Common myeloid progenitor, CD34-positive (primary cell): ENCODE measurements around the gene IL12B.

Experiments used
- CTCF ChIA-PET: fragments of 350-600 bp; sonication (Branson Sonifier 250); formaldehyde crosslinking; loops from one replicate; lab custom pipeline; 2021; ENCODE audit warnings: antibody characterized with exemption; lab: Charles Lee
- POLR2A ChIA-PET: fragments of 350-600 bp; sonication (Branson Sonifier 250); formaldehyde crosslinking; loops from one replicate; lab custom pipeline; 2021; ENCODE audit warnings: antibody characterized with exemption; lab: Charles Lee
- DNase-seq, 3 donors: peaks; one replicate each; pipeline versions ENCODE4 v3.0.0 to v3.0.0-alpha.2; 2013
- H3K27ac ChIP-seq, 2 experiments: 1 replicate in 1 of 2; 2 replicates in 1 of 2; pipeline ENCODE4 v1.7.0; 2013; ENCODE audit warnings: inconsistent platforms in 2 of 2, low read length in 2 of 2, mild to moderate bottlenecking in 2 of 2, low read depth in 1 of 2, moderate library complexity in 1 of 2; ENCODE audit not compliant: severe bottlenecking in 2 of 2, insufficient read depth in 1 of 2, poor library complexity in 1 of 2
- H3K27me3 ChIP-seq, 5 experiments: replicated peaks in 2 of 5; 1 replicate in 3 of 5; 2 replicates in 2 of 5; pipeline versions ENCODE4 v1.6.1 to v1.7.0; 2013; ENCODE audit warnings: low read length in 4 of 5, mild to moderate bottlenecking in 2 of 5, moderate library complexity in 2 of 5, inconsistent platforms in 1 of 5; ENCODE audit not compliant: insufficient read depth in 5 of 5, control insufficient read depth in 4 of 5
- H3K36me3 ChIP-seq, 4 experiments: 1 replicate in 2 of 4; 2 replicates in 2 of 4; pipeline versions ENCODE4 v1.6.1 to v1.7.0; 2013; ENCODE audit warnings: low read length in 3 of 4, control low read depth in 1 of 4, mild to moderate bottlenecking in 1 of 4; ENCODE audit not compliant: control insufficient read depth in 4 of 4, insufficient read depth in 4 of 4
- H3K4me1 ChIP-seq, 4 experiments: 1 replicate in 3 of 4; 2 replicates in 1 of 4; pipeline versions ENCODE4 v1.6.1 to v1.7.1; 2013; ENCODE audit warnings: low read length in 3 of 4, mild to moderate bottlenecking in 3 of 4, control low read depth in 1 of 4, inconsistent platforms in 1 of 4, moderate library complexity in 1 of 4; ENCODE audit not compliant: control insufficient read depth in 4 of 4, insufficient read depth in 4 of 4; ENCODE audit errors: control extremely low read depth in 1 of 4
- H3K4me3 ChIP-seq, 7 experiments: 1 replicate in 4 of 7; 2 replicates in 3 of 7; pipeline versions ENCODE4 v1.5.1 to v1.7.0; 2013; ENCODE audit warnings: mild to moderate bottlenecking in 7 of 7, low read length in 6 of 7, moderate library complexity in 6 of 7, inconsistent platforms in 2 of 7, low read depth in 2 of 7, control low read depth in 1 of 7; ENCODE audit not compliant: insufficient read depth in 4 of 7, control insufficient read depth in 1 of 7; ENCODE audit errors: extremely low read depth in 1 of 7
- H3K9me3 ChIP-seq, 5 experiments: 1 replicate in 4 of 5; 2 replicates in 1 of 5; pipeline versions ENCODE4 v1.6.1 to v1.7.1; 2013; ENCODE audit warnings: low read length in 4 of 5, mild to moderate bottlenecking in 2 of 5, inconsistent platforms in 1 of 5, low read depth in 1 of 5, moderate library complexity in 1 of 5; ENCODE audit not compliant: control insufficient read depth in 4 of 5, insufficient read depth in 2 of 5; ENCODE audit errors: control extremely low read depth in 1 of 5
- WGBS: methylation state at CpG from one replicate; pipeline ENCODE4 v1.1.5; 2013; ENCODE audit not compliant: insufficient coverage; 5-methylcytosine and 5-hydroxymethylcytosine counted together

Gene IL12B

DNA sequence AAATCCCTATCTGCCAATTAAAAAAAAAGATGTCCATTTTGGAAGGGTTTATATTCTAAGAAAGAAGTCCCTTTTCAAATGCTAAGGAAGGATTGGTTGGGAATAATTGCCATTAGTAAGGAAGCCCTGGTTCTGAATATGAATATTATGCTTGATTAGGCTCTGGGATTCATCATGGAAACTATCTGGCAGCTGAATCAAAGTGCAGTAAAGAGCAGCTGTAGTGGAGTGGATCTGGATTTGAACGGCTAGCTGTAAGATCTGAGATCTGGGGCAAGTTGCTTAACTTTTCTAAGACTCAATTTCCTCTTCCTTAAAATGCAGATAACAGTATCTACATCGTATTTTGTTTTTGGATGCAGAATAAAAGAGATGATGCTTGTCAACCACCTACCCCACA, 10.5 kb downstream of the IL12B start:
- Histone ChIP-seq H3K9me3 (no peaks in the 10 kb centered on the region), H3K4me3 (no peak overlapping the region), H3K36me3 (no peaks in the 10 kb centered on the region), H3K27me3 (no peaks in the 10 kb centered on the region), H3K4me1 (no peaks in the 10 kb centered on the region), H3K27ac (no peak overlapping the region)
- ChIA-PET CTCF (interaction anchor here (1.1 to 6.6 kb wide), 4 partner anchors 16 to 595 kb away, joined by 3 to 48 read pairs (median 4); no protein-coding TSS in a partner anchor), POLR2A (interaction anchor here (1.0 kb wide), 1 partner anchor 75 kb away, joined by 3 read pairs; no protein-coding TSS in a partner anchor)
- WGBS, result no CpG with 5 or more reads among the region's 2 CpGs
- no peak for DNase-seq

DNA sequence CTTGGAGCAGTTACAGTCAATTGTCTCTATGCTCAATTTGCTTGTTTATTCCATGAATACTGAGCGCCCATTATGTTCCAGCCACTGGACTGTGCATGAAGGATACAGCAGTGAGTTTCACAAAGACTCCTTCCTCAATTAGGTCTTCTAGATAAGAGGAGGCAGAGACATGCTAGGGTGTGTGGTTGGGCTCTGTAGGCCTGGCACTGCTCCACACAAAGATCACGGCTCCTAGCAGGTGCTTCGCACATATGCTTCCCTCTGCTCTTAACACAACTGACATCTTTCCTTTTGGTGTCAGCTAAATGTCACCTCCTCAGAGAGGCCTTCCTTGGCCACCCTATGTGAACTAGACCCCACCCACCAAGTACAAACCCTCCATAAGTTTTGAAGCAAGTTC, 10.9 kb downstream of the IL12B start:
- Histone ChIP-seq H3K36me3 (no peaks in the 10 kb centered on the region), H3K9me3 (no peaks in the 10 kb centered on the region), H3K27me3 (no peaks in the 10 kb centered on the region), H3K4me1 (no peaks in the 10 kb centered on the region), H3K4me3 (no peak overlapping the region), H3K27ac (no peak overlapping the region)
- 62% methylated on average over 3 of the region's 3 CpGs for WGBS
- ChIA-PET POLR2A (interaction anchor here (0.5 to 1.0 kb wide), 2 partner anchors 13 to 75 kb away, joined by 3 read pairs; no protein-coding TSS in a partner anchor), CTCF (interaction anchor here (1.1 to 6.6 kb wide), 4 partner anchors 16 to 632 kb away, joined by 3 to 48 read pairs (median 4); no protein-coding TSS in a partner anchor)
- peak in 2 of 3 donors; percentile 30 to 46 for DNase-seq

DNA sequence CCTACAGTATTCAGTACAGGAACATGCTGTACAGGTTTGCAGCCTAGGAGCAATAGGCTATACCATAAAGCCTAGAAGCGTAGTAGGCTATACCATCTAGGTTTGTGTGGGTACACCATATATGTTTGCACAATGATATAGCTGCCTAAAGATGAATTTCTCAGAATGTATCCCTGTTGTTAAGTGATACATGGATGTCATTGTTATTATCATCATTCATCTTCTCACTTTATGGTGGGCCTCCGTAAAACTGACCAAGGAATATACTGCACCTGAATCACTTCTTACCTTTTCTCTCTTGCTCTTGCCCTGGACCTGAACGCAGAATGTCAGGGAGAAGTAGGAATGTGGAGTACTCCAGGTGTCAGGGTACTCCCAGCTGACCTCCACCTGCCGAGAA, 11.8 kb downstream of the IL12B start:
- DNase-seq, result no peak
- Histone ChIP-seq H3K4me3 (no peak overlapping the region), H3K27me3 (no peaks in the 10 kb centered on the region), H3K36me3 (no peaks in the 10 kb centered on the region), H3K27ac (no peak overlapping the region), H3K9me3 (no peaks in the 10 kb centered on the region), H3K4me1 (no peaks in the 10 kb centered on the region)
- WGBS, result 100% methylated on average over 2 of the region's 4 CpGs
- POLR2A ChIA-PET, result no interaction called here
- CTCF ChIA-PET, result interaction anchor here (0.7 to 6.6 kb wide), 7 partner anchors 8 to 633 kb away, joined by 3 to 48 read pairs (median 3); no protein-coding TSS in a partner anchor

DNA sequence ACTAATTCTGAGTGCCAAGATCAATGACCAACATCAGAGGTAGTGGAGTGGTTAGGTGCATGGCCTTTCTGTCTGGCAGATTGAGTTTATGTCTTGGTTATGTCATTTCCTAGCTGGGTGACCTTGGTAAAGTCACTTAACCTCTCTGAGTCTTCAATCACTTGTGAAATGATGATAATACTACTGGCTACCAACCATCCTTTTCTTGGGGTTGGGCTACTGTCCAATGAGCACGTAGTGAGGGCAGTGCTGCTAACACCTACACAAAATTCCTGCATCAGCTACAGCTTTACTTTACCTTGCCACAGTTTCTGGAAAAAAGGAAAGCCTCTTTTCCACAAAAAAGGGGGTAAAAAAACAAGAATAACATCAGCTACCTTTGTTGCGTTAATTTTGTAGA, 12.4 kb downstream of the IL12B start:
- H3K36me3 ChIP-seq, result no peaks in the 10 kb centered on the region
- CTCF ChIA-PET, result interaction anchor here (0.9 to 6.6 kb wide), 12 partner anchors 9 to 185 kb away, joined by 3 to 48 read pairs (median 4); no protein-coding TSS in a partner anchor
- no peaks in the 10 kb centered on the region for H3K9me3 ChIP-seq
- no CpG with 5 or more reads among the region's 2 CpGs for WGBS
- H3K27ac ChIP-seq, result no peak overlapping the region
- no peak for DNase-seq
- H3K27me3 ChIP-seq, result no peaks in the 10 kb centered on the region
- POLR2A ChIA-PET, result no interaction called here
- H3K4me3 ChIP-seq, result no peak overlapping the region
- no peaks in the 10 kb centered on the region for H3K4me1 ChIP-seq

DNA sequence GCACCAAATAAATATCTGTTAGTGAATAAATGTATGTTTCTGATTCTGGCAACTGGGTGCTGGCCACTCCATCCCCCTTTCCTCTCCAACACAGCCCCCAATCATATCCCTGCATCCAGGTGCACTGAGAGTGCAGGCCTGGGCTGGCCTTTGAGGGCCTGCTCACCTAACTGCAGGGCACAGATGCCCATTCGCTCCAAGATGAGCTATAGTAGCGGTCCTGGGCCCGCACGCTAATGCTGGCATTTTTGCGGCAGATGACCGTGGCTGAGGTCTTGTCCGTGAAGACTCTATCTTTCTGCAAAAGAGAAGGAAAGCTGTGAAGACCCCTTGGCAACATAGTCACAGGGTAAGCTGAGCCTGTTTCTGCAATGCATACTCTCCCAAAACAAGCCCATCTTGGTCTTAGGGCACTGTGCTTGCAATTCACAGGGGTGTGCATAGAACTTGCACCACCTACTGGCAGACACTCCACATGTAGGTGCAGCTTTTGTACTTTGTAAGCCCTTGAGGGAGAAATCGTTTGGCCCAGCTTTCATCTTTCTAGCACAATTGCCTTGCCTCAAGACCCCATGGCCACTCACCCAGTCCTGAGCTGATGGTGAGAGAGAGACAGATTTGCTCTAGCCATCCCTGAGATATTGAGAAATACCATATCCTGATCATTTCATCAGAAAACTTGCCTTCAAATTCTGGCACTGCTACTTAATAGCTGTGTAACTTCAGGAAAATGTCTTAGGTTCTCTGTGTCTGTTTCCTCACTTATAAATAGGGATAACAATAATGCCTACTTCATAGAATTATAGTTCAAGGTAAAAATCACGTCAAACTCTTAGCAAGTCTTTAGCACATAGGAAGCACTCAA, 13.5 kb downstream of the IL12B start:
- no peak overlapping the region for H3K27ac ChIP-seq
- H3K4me3 ChIP-seq, result no peak overlapping the region
- no peaks in the 10 kb centered on the region for H3K4me1 ChIP-seq
- peaks cover 0 to 3% (median 0%) of the 10 kb centered on the region in 5 experiments for H3K27me3 ChIP-seq
- no peaks in the 10 kb centered on the region for H3K9me3 ChIP-seq
- no peaks in the 10 kb centered on the region for H3K36me3 ChIP-seq
- POLR2A ChIA-PET, result no interaction called here
- peak; percentile 66 to 79 (median 75) for DNase-seq
- CTCF ChIA-PET, result interaction anchor here (0.7 to 6.6 kb wide), 26 partner anchors 9 to 670 kb away, joined by 3 to 48 read pairs (median 3); no protein-coding TSS in a partner anchor
- 92% methylated on average over 8 of the region's 9 CpGs for WGBS

DNA sequence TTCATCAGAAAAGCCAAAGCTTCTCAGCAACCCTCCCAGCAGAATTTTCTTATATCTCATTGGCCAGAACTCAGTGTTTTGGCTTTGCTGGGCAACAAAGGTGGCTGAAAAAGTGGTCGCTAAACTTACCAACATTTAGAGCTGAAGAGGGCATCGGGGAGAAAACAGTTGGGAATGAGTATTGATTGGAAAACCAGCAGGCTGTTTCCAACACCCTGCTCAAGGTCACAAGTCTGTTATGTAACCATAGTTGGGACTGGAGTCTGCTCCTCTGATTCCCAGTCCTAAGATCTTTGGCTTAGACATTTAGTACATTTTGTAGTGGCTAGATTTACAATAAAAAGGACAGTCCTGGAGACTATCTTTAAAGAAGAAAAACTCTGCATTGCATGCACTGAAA, 17.1 kb downstream of the IL12B start:
- no peak overlapping the region for H3K27ac ChIP-seq
- H3K27me3 ChIP-seq, result peaks cover 0 to 9% (median 1%) of the 10 kb centered on the region in 5 experiments
- ChIA-PET CTCF (no interaction called here), POLR2A (no interaction called here)
- DNase-seq, result no peak
- H3K36me3 ChIP-seq, result no peaks in the 10 kb centered on the region
- WGBS, result 95% methylated on average over 2 of the region's 2 CpGs
- no peaks in the 10 kb centered on the region for H3K9me3 ChIP-seq
- no peak overlapping the region for H3K4me3 ChIP-seq
- H3K4me1 ChIP-seq, result peaks cover 2 to 12% (median 8%) of the 10 kb centered on the region in 4 experiments

DNA sequence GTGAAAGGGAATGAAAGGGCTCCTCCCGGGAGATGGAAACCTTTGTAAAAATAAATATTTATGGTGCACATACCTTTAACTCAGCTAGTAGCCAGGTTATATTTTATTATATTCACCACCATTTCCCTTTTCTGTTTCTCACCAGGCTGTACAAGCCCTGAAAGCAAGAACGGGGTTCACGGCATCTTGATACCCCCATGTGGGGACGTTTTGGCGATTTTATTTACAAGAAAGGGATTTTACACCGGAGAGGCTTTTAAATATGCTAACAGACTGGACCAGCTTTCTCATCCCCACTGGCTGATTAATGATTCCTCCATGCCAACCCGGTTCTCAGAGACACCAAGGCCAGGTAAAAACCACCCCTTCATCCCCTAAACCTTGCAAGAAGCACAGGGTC, 19.2 kb downstream of the IL12B start:
- peaks cover 0 to 9% (median 1%) of the 10 kb centered on the region in 5 experiments for H3K27me3 ChIP-seq
- ChIA-PET POLR2A (no interaction called here), CTCF (interaction anchor here (1.0 to 2.1 kb wide), 5 partner anchors 8 to 154 kb away, joined by 3 to 10 read pairs (median 4); no protein-coding TSS in a partner anchor)
- 50% methylated on average over 5 of the region's 7 CpGs for WGBS
- DNase-seq, result no peak
- H3K4me1 ChIP-seq, result peaks cover 2 to 12% (median 8%) of the 10 kb centered on the region in 4 experiments
- peak overlapping the region in 3 of 7 experiments; percentile 37 to 67 (median 62) for H3K4me3 ChIP-seq
- H3K27ac ChIP-seq, result no peak overlapping the region
- H3K36me3 ChIP-seq, result no peaks in the 10 kb centered on the region
- H3K9me3 ChIP-seq, result no peaks in the 10 kb centered on the region
